HK-2 (cell line): ENCODE results near the gene SLC38A2.
"Not testable (repeated sequence)": the region's sequence is repeated elsewhere in the genome, so short reads cannot be mapped to it uniquely, and the experiment has no call there.

ENCODE experiments used
- DNase-seq: peaks from one replicate; pipeline ENCODE4 v3.0.0-alpha.2; 2018; ENCODE audit not compliant: unreplicated experiment

Gene SLC38A2

DNA sequence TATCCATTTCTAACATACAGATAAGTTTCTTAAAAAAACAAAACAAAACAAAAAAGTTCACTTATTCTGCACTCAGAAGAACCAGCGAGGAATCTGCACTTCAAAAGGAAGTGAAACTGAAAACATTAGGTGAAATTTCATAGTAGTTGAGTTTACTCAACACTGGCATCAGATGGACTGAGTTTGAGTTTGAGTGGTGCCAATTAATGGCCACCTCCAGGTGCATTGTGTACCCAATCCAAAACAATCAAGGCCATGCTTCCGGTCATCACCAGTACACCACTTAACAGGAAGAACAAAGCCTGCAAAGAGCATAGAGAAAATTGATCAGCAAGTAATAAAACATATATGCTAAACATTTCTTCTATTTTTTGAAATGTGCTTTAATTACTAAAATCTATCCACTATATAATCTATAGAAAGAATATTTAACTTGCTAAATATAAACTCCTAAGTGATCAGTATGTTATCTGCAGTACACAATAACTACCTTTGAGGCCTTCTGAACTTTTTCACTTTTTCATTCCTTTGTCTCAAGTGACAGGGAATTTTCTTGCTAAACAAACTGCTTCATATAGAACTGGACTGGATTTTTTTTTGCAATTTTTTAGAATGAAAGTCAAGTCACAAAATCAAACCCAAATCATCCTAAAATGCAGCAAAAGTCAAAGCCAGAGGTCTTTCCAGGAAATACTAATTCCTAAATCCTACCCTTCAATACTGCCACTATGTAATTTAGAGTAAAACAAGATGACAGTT, 11.5 kb downstream of the SLC38A2 start:
- DNase-seq, result no peak

- no peak for DNase-seq
Measured at GRCh38 chr12:46360370-46360769, 12.2 kb downstream of the SLC38A2 start.

DNA sequence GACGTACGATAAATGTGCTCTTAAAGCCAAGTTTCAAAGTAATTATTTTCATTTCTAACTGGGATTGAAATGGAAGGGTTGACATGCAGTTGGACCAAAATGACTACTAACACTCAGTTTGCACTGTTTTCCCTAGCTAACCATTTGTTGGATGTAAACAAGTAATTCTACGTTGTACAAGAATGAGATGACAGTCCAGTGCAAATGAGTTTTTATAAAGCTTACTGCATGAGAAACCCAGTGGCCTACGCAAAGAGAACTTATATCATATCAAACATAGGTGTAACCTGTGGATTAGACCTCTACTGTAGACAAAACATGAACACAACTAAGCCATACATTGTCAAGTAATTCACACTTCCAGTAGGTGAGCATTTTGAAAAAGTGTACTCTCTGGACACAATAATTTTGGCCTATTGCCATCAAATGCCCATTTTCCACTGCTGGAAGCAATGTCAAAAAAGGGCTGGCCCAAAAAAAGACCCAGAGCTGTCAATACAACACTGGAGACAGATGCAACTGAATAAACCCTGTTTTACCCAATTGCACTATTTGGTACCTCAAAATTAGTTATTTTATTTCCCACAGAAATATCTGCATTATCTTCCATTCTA, 12.8 kb downstream of the SLC38A2 start:
- no peak for DNase-seq

- DNase-seq, result no peak
Measured at GRCh38 chr12:46358791-46359666, 13.5 kb downstream of the SLC38A2 start.

- DNase-seq, result no peak
Measured at GRCh38 chr12:46358325-46358700, 14.3 kb downstream of the SLC38A2 start.

DNA sequence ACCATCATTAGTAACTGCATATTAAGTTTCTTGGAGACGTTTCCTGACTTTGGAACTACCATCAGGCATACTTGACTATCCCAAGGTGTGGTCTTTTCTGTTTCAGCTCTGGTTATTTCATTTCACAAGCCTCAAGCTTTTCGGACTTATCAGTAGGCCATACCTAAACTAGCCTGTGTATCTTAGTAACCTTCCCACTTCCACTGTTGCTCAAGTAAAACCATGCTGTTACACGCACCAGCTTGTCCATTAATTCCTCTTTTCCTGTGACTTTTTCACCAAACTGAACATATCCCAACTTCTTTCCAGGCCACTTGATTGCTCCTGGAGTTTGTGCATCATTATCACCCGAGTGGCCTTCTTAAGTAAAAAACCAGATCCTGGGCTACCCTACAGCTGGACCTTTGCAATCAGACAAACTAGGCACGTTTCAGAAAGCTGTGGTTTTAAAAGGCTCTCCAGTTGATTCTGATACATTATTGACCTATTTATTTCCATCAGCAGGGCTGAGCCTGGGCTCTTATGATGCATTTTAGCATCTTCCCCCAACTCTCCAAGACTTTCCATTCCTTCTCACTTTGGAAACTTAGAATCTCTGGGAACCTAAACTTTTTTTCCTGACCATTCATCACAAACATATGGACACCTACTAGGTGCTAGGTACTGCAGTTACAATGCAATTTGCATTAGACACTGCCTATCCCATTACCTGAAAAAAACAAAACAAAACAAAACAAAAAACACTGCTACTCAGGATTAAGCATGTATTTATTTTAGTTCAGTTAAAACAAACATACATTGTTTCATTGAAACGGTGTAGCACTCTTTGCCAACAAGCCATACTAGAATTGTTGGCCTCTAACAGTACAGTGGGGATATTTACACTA, 14.9 kb downstream of the SLC38A2 start:
- no peak for DNase-seq

GRCh38 chr12:46356655-46357437, 15.7 kb downstream of the SLC38A2 start:
- DNase-seq, result no peak

DNA sequence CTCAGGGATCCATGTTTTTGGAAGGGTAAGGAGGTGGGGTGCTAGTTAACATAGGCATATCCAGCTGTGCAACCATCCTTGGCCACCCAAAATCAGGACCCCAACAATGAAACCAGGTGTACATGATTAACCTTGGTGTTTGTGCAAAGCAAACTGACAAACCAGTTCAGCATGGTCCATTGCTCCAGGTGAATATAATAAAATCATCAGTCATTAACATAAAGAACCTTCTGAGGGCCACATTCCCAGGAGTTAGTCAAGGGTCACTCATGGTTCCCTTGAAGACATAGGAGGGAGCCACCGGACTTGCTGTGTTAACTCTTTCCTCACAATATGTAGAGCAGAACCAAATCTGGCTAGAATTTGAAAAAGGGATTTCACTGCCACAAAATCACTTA, 17.8 kb downstream of the SLC38A2 start:
- no peak for DNase-seq

- DNase-seq, result no peak
Measured at GRCh38 chr12:46354111-46354801, 18.3 kb downstream of the SLC38A2 start.

- DNase-seq, result no peak
Measured at GRCh38 chr12:46351886-46352650, 20.5 kb downstream of the SLC38A2 start.

DNA sequence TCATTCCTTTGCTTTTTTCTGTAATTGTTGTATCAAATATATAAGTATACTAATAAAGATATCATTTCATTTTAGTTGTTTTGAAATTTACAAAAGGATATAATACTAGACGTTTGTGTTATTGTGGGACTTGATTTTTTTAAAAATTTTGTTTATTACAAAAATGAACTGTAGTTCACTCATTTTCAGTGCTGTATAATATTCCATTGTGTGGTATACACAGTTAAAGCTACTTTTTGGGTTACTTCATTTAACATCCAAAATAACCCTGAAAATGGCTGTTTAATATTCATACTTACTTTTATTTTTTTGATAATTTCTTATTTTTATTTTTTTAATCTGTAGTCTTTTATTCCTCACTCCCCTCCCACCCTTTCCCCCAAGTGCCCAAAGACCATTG, 21.4 kb downstream of the SLC38A2 start:
- no peak for DNase-seq

DNA sequence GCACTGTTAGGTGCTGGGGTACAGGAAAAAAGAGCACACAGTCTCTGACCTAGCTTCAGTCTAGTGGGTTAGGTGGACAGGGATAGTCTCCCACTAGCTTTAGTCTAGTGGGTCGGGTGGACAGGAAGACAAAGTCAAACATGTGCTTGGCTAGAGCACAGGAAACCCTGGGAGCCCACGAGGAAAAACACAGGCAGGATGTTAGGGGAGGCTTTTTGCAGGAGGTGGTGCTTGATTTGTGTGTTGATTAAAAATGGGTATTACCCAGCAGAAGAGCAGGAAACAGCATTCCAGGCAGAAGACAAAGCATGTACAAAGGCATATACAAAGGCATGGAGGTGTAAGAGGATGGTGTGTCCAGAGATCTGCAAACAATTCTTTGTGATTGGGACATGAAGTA, 23.3 kb downstream of the SLC38A2 start:
- DNase-seq, result no peak

- no peak for DNase-seq
Measured at GRCh38 chr12:46343118-46343852, 29.3 kb downstream of the SLC38A2 start.

GRCh38 chr12:46342562-46343033, 30.0 kb downstream of the SLC38A2 start:
- DNase-seq, result no peak

GRCh38 chr12:46339051-46339450, 33.5 kb downstream of the SLC38A2 start:
- no peak for DNase-seq

GRCh38 chr12:46332260-46332659, 40.3 kb downstream of the SLC38A2 start:
- no peak for DNase-seq

GRCh38 chr12:46325075-46325474, 47.5 kb downstream of the SLC38A2 start:
- DNase-seq, result not testable (repeated sequence)

- DNase-seq, result no peak
Measured at GRCh38 chr12:46320731-46321130, 51.8 kb downstream of the SLC38A2 start.

- DNase-seq, result no peak
Measured at GRCh38 chr12:46318037-46318436, 54.5 kb downstream of the SLC38A2 start.
